Stimulated activated CD4-positive, alpha-beta T cell treated with anti-CD3 and anti-CD28 coated beads, TNF-alpha, amount 100 ng/mL, for 1 hour (primary cell): ENCODE measurements around the gene MTPN.

Experiments used
- DNase-seq, 3 donors: peaks; one replicate each; pipeline ENCODE4 v3.0.0-alpha.2; 2020; ENCODE audit warnings: low read depth in 3 of 3, low spot score in 1 of 3

The MTPN gene, protein sequence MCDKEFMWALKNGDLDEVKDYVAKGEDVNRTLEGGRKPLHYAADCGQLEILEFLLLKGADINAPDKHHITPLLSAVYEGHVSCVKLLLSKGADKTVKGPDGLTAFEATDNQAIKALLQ

DNA sequence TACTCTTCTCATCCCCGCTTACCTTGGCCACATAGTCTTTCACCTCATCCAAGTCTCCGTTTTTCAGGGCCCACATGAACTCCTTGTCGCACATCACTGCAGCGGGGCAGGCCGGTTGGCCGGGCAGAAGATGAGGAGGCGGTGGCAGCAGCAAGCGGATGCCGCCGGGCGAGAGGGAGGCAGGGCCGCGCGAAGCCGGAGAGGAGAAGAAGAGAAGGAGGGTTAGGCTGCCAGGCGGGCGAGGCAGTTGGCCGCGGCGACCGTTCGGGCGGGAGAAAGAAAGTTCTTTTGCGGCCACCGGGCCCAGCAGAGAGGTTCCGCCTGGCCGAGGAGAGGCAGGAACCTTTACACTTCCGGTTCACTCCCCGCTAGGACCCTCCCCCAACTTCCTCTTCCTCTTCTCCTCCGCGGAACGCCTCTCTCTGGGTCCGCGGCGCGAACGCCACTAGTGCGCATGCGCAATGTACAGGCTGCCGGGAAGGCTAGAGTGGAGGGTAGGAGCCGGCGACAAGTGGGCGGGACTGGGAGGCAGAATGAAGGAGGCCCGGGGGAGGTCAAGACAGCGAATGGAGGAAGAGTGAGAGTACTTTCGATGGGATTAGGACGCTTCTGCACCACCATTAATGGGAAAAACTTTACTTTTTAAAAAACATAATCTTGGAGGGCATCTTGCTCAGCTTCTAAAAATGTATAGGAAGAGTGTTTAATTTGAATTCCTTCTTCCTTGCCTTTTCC, at the start of gene MTPN:
TSS of gene MTPN (minus strand) at position 353 of the 735 bp plus-strand sequence. CDS start at position 94, 259 bp downstream.
- peak; percentile 92 to 96 (median 94) for DNase-seq

DNA sequence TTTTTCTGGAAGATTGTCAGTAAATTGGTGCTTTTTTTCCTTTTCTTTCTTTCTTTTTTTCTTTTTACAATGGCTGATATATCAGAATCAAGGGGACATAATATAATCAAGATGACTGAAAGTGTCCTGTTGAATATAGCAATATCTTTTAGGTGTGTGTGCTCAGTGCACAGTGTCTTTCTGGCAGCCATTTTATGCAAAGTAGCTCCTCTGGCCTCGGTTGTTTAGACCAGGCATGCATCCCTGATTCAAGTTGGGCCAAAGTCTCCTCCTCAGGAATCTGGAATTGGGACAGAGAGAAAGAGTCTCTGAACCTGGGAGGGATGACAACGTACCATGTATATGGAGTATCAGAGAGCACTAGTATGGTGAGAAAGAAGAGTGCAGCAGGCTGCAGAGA, 49.0 kb upstream of the MTPN start:
- no peak for DNase-seq

DNA sequence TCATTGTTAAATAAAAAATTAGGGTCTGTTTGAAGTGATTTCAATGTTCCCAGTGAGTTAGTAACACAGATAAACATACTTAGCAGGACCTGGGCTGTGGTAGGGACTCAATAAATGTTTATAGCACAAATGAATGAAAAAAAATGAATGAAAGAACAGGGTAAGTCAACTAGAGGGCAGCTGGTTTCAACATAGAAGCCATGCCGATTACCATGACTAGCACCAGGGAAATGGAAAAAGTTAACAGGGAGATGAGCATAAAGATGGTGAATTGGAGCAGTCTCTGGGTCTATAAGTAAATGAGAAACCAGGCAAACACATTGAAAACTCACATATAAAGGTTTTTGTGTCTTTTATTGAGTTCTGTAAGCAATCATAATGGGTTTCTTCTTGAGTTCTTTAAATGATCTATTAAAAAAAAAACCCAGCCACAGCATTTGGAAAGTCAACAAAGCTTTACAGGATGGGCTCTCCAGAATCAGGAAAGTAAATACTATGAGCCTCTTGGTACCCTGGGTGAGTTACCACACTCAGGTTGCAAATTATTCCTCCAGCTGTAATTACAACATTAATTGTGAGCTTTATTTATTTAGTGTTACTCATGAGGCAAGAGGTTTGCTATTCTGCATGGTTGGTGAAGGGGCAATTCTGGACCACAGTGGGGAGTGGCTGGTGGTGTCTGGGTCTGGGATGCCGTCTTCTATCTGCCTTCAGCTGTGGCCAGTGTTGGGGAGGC, 46.1 kb upstream of the MTPN start:
- DNase-seq = no peak

DNA sequence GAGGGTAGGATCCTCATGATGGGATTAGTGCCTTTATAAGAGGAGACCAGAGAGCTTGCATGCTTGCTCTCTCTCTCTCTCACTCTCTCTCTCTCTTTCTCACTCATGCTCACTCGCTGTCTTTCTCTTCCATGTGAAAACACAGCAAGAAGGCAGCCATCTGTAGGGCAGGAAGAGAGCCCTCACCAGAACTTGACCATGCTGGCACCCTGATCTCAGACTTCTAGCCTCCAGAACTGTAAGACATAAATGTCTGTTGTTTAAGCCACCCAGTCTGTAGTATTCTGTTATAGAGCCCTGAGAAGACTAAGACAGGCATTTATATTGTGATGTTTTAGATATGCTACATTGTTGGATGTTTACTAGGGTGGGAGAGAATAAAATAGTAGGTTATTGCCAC, 43.4 kb upstream of the MTPN start:
- DNase-seq = no peak

DNA sequence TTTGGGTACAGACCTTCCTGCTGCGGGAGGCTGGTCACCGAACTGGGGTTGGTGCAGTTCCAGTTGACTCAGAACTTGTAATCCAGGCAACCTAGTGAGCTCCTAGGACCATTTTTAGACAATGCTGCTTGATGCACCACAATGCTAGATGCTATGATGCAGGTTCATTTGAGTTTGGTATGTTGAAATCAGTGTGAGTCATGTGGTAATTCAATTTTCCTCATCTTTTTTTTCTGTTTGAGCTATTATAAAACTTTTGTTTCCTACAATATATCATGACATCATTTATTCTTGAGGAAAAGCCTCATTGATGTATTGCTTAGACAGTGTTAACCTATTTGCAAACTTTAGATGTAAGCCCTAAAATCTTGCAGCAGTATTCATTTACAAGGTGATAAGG, 40.9 kb upstream of the MTPN start:
- no peak for DNase-seq

DNA sequence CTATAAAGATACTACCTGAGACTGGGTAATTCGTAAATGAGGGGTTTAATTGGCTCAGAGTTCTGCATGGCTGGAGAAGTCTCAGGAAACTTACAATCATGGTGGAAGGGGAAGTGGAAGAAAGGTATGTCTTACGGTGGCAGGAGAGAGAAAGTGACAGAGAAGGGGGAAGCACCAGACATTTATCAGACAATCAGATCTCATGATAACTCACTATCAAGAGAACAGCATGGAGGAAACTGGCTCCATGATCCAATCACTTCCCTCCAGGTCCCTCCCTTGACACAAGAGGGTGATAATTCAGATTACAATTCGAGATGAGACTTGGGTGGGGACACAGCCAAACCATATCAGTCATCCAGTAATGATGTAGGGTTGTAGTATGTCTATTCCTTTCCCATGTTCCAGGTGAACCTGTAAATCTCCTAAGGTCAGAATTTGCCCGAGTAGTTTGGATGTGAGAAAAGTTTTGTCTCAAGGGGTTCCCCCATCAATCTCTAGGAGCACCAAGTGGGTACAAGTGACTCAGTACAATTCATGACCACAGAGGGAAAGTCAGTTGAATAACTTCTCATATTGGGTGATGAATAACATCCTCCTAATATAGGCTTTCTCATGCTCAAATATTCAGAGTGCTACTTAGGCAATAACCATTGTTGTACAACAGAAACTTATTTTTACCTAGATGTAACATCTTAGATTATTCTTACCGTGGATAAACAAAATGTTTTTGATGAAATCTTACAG, 39.7 kb upstream of the MTPN start:
- DNase-seq = no peak

DNA sequence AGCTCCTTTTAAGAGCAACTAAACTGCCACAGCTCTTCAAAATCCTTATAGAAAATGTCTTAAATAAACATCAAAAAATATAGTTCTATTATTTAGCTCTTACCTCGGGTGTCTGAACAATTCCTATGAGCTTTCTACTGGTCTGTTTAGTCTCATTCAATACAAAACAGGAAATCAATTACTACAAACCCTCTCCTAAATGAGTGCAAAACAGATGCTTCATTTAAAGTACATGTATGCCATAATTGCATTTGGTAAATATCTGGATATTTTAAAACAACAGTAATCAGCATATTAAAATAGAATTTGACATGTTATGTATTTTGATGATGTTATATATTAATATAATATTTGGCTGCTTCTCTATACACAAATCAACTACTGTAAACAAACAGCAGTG, 38.5 kb upstream of the MTPN start:
- DNase-seq = no peak

DNA sequence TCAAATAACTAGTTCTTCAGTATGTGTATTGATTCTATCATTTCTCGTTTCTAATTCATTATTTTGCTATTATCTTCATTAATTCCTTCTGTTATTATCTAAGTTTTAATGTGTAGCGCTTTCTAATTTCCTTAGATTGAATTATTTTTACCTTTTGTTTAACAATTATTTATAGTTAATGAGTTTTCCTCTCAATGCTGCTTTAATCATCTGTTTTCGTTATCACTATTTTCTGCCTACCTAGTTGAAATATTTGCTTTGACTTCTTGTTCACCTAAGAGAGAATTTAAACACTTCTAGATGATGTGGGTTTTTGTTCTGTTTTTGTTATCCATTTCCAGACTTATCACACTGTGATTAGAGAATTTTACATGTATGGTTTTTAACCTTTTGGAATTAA, 37.5 kb upstream of the MTPN start:
- DNase-seq = no peak

DNA sequence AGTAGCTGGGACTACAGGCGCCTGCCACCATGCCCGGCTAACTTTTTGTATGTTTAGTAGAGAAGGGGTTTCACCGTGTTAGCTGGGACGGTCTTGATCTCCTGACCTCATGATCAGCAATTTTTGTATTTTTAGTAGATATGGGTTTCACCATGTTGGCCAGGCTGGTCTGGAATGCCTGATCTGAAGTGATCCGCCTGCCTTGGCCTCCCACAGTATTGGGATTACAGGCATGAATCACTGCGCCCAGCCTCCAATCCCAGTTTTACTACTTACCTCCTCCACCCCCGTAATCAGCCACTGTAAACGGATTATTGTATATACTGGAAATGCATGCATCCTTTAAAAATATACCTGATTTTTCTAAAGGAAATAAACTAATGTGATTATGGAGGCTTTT, 35.1 kb upstream of the MTPN start:
- DNase-seq = no peak

DNA sequence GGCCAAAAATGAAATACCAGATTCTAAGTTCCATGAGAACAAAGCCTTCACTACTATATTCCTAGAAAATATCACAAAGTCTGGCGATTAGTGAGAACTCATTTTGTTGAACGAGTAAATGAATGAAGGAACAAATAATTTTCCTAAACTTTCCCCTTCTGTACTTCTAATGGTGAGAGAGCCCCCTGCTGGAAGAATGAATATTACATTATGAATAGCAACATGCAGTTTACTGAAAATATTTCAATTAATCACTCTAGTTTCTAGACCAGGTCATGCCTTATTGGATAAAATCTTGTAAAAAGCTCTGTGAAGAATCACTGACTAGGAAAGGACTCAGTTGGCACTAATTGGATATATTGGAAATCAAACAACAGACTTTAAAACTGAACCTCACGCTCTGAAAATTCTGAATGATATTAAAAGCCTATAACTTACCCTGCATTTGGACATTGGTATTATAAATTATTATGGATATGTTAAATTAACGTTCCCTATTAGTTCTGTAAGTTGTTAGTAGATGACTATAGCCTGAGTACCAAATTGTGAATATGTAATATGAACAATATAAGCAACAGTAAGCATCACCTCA, 32.4 kb upstream of the MTPN start:
- no peak for DNase-seq

DNA sequence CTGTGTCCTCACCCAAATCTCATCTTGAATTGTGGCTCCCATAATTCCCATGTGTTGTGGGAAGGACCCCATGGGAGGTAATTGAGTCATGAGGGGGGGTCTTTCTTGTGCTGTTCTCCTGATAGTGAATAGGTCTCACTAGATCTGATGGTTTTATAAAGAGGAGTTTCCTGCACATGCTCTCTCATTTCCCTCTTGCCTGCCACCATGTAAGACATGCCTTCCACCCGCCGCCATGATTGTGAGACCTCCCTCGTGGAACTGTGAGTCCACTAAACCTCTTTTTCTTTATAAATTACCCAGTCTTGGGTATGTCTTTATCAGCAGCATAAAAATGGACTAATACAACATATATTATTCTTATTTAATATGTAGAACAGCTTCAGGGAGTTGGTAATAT, 29.0 kb upstream of the MTPN start:
- no peak for DNase-seq

DNA sequence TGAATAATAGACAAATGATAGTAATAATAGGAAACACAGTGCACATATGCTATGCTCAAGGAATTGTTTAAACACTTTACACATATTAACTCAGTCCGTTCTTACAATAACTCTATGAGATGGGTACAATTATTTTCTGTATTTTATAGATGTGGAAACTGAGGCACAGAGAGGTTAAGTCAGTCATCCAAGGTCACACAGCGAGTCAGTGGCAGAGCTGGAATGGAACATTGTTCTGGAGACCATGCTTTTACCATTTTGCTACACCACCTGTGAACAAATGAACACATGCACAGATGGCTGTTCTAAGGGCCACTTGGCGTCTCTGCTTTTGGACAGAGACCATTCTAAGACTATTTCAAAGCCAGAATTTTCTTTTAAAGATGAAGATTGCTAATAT, 26.9 kb upstream of the MTPN start:
- no peak for DNase-seq

DNA sequence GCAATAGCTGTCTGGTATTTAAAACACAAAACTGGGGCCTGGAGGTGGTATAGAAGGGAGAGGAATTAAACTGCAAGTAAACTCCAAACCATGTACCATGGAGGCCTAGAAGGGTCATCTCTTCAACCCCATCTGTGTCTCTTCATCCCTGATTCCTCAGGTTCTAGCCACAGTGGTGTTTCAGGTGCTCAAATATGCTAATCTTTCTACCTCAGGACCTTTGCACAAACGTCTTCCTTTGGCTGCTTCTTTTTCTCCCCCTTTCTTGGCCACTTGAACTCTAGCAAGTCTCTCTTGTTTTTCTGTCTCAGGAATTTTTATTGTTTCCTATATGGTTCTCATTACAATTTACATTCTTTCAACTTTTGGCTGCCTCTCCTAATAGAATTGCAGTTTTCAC, 25.6 kb upstream of the MTPN start:
- DNase-seq = no peak

DNA sequence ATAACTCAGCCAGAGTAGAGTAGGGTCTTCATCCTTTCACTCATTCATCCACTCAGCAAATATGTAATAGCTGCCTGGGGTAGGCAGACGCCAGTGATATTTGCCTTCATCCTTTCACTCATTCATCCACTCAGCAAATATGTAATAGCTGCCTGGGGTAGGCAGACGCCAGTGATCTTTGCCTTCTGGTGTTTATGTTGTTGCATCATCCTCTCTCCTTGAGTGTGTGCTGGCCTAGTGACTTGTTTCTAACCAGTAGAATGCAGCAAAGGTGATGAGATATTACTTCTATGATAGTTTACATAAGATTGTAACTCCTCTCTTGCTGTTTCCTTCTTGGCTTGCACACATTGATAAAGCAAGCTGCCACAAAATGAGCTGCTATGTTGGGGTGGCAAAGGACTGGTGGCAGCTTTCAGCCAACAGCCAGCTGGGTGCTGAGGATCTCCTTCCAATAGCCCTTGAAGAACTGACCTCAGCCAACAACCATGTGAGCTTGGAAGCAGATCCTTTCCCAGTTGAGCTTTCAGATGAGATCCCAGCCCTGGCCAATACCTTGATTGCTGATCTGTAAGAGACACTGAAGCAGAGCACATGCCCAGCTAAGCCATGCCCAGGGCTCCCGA, 23.2 kb upstream of the MTPN start:
- no peak for DNase-seq

DNA sequence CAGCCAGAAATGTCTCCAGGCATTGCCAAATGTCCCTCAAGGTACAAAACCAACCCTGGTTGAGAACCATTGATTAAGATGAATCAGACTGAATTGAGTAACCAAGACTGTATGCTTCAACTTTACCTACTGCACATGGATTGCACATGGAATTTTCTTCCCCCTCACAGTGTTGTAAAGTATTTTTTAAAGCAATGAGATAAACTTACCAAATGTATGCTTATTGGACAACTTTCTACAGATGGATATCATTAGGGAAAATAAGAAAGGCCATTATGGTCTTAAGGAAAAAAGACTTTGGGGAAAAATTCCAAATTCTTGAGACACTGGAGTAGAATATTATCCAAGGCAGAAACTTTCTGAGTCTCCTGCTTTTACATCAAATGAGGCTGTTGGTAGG, 20.9 kb upstream of the MTPN start:
- DNase-seq = no peak

DNA sequence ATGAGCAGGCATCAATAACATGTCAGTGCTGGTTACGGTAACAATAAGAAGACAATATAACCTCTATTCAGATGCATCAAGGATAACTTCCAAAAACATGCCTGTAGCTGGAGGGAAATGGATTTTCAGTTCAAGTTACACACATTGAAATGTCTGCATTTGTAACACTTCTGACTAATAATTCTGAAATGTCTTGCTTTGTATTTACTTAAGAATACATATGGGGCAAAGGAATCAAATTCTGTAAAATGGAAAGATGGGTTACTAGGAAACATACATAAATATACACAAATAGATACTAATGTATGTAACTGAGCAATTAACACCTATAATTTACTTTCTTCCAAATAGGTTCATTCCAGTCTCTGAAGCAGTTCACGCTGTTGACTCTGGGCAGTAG, 18.6 kb upstream of the MTPN start:
- DNase-seq = no peak

DNA sequence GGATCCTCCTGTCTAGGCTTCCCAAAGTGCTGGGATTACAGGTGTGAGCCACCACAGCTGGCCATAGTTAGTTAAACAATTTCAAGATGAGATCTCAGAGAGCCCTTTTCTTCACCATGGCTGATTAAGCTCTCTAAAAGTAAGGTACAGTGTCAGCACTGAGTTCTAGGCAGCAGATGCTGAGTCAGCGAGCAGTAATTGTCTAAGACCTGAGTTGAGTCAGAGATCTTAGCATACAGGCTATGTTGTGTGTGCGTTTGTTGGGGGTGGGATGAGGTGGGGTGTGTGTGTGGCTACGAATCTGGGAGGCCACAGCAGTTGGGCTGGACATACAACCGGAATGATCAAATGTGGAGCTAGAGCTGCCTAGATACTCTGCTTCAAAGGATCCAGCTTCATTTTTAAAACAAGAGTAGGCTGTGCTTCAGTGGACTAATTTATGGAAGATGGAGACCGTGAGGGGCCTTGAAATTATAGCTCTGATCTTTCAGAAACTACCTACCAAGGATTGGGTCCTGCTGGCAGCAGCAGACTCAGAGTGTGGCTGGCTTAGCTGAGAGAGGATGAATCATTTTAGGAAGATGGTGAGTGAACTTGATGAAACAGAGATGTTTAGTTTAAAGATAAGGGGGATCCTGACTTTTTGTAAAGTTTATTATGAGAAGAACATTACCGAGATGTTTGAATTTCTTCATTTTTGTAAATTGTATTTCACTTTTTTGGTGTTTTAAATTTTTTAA, 17.5 kb upstream of the MTPN start:
- DNase-seq = no peak

DNA sequence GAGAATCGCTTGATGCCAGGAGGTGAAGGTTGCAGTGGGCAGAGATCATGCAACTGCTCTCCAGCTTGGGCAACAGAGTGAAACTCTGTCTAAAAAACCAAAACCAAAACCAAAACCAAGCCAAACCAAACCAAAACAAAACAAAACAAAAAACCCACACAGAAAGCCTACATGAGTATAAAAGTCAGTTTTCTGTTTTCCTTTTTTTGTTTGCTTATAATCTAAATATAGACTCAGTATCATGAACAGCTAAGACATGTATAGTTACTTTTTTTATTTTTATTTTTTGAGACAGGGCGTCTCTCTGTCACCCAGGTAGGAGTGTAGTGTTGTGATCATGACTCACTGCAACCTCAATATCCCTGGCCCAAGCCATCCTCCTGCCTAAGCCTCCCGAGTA, 16.8 kb upstream of the MTPN start:
- DNase-seq = no peak

DNA sequence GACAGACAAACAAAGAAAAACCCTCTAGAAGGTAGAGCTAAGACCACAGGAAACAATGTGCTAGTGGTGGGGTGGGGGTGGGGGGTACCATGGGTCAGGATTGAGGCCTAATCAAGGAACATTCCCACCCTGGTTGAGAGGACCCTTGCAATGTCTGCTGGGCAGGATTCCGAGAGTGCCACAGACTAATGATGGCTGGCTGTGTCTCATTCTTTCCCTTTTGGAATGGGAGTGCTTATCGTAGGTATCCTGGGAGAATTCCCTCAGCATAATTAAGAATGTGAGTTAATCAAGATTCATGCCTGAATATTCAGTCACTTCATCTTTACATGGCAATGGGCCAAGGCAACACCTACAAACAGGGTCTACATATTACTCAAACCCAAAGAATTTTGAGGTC, 14.7 kb upstream of the MTPN start:
- no peak for DNase-seq

DNA sequence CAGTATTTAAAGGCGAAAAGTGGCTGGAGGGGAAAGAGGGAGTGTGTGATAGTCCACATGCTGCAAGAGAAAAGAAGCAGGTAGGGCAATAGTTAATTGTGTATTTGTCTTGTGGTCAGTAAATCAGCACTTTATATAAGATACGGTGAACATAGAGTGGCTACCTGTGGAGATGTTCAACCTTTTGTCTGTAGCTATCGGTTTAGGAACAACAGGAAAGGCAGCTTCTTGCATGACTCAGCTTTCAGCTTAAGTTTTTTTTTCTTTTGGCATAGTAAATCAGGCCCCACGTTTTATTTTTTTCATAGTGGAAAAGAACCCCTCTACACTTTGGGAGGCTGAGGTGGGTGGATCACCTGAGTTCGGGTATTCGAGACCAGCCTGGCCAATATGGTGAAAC, 14.2 kb upstream of the MTPN start:
- no peak for DNase-seq
